NK-92 (cell line): Measurements from ENCODE around the gene USP3.

Source experiments
- DNase-seq: peaks from one replicate; lab custom pipeline; 2025; ENCODE audit not compliant: unreplicated experiment; lab: John Stamatoyannopoulos, UW

The USP3 gene

GRCh38 chr15:63535689-63536088, 31.3 kb downstream of the USP3 start:
- no peak for DNase-seq

GRCh38 chr15:63538876-63539275, 34.5 kb downstream of the USP3 start:
- DNase-seq, result no peak

- DNase-seq, result no peak
These were observed 35.1 kb downstream of the USP3 start for GRCh38 chr15:63539521-63539920.

- DNase-seq, result no peak
These were observed 35.6 kb downstream of the USP3 start for GRCh38 chr15:63539998-63540397.

- DNase-seq, result no peak
These were observed 36.1 kb downstream of the USP3 start for GRCh38 chr15:63540449-63540848.

- no peak for DNase-seq
These were observed 40.0 kb downstream of the USP3 start for GRCh38 chr15:63544258-63545026.

- no peak for DNase-seq
These were observed 41.1 kb downstream of the USP3 start for GRCh38 chr15:63545520-63545919.

- no peak for DNase-seq
These were observed 47.0 kb downstream of the USP3 start for GRCh38 chr15:63551400-63551799.

GRCh38 chr15:63553388-63553791, 49.0 kb downstream of the USP3 start:
- DNase-seq, result no peak

GRCh38 chr15:63554337-63554927, 50.0 kb downstream of the USP3 start:
- DNase-seq, result no peak

GRCh38 chr15:63555507-63555906, 51.1 kb downstream of the USP3 start:
- no peak for DNase-seq

- DNase-seq, result no peak
These were observed 51.9 kb downstream of the USP3 start for GRCh38 chr15:63556246-63556645.

- no peak for DNase-seq
These were observed 52.3 kb downstream of the USP3 start for GRCh38 chr15:63556736-63557135.

GRCh38 chr15:63559753-63560152, 55.4 kb downstream of the USP3 start:
- no peak for DNase-seq

- DNase-seq, result no peak
These were observed 56.5 kb downstream of the USP3 start for GRCh38 chr15:63560741-63561448.

GRCh38 chr15:63564093-63564492, 59.7 kb downstream of the USP3 start:
- no peak for DNase-seq

- no peak for DNase-seq
These were observed 61.3 kb downstream of the USP3 start for GRCh38 chr15:63565536-63566186.

- DNase-seq, result no peak
These were observed 68.5 kb downstream of the USP3 start for GRCh38 chr15:63572749-63573464.

GRCh38 chr15:63573533-63573932, 69.1 kb downstream of the USP3 start:
- DNase-seq, result no peak

- no peak for DNase-seq
These were observed 70.9 kb downstream of the USP3 start for GRCh38 chr15:63575312-63575711.

- no peak for DNase-seq
These were observed 72.0 kb downstream of the USP3 start for GRCh38 chr15:63576441-63576840.
